GM15510 (cell line): ENCODE data around the gene CHAC2.

ENCODE experiments used
- POLR2A ChIP-seq: IDR thresholded peaks from 3 replicates; pipeline ENCODE4 v1.6.1; 2011; ENCODE audit warnings: borderline replicate concordance; ENCODE audit not compliant: insufficient read length; ENCODE audit errors: extremely low read depth

CHAC2 gene

DNA sequence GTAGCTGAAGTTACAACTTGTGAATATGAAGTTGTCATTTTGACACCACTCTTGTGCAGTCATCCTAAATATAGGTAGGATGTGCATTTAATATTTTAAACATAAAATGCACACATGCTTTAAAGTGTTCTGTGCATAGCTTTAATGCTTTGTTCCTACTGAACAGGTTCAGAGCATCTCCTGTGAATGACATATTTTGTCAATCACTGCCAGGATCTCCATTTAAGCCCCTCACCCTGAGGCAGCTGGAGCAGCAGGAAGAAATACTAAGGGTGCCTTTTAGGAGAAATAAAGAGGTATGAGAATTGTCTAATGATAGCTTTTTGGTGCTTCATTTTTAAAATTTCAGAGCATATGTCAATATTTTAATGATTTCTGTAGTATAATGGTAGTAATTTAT lies 33.9 kb downstream of the CHAC2 start:
- no peak for TF ChIP-seq POLR2A

DNA sequence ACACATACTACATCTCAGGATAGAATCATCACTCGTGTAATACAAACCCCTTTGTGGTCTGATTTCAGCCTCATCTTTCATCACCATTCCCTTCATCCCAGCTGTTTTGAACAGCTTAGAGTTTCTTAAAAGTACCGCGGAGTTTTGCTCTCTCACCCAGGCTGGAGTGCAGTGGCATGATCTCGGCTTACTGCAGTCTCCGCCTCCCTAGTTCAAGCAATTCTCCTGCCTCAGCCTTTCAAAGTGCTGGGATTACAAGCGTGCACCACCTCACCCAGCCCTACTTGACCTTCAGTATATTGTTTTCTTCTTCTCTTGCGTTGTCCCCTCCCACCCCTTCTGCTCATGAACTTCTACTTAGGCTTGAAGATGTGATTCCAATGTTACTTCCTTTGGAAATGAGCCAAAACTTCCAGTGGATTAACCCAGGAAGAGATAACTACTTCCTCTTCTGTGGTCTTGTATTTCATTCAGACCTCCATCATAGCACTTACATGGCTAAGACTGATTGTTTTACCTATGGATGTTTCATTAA lies 35.1 kb downstream of the CHAC2 start:
- TF ChIP-seq POLR2A = no peak

DNA sequence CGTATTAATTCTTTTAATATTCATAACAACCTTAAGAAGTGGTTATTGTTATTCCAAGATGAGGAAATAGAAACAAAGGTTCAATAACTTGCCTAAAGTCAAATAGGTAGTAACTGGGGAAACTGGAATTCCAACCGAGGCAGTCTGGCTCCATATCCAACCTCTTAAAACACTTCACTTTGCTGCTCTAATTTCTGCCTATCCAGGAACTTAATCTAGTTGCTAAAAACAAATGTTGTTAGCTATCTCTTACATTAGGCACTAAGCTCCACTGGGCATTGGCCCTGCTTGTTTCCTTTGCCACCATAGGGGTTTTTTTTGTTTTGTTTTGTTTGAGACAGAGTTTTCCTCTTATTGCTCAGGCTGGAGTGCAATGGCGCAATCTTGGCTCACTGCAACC lies 44.0 kb downstream of the CHAC2 start:
- TF ChIP-seq POLR2A = no peak

DNA sequence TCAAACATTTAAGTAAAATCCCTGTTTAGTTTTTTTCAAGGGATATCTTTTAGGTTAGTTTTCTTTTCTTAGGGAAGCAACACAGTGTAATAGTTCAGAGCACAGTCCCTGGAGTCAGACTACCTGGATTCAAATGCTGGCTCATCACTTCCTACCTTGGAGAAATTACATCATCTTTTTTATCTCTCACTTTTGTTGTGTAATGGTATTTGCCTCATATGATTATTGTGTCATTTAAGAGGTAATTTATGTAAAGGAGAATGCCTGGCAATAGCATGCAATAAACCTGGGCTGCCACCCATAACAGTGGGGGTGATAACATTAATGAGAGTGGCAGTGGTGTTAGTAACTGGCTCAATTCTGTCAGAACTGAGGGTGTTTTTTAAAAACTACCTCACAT lies 45.5 kb downstream of the CHAC2 start:
- no peak for TF ChIP-seq POLR2A

DNA sequence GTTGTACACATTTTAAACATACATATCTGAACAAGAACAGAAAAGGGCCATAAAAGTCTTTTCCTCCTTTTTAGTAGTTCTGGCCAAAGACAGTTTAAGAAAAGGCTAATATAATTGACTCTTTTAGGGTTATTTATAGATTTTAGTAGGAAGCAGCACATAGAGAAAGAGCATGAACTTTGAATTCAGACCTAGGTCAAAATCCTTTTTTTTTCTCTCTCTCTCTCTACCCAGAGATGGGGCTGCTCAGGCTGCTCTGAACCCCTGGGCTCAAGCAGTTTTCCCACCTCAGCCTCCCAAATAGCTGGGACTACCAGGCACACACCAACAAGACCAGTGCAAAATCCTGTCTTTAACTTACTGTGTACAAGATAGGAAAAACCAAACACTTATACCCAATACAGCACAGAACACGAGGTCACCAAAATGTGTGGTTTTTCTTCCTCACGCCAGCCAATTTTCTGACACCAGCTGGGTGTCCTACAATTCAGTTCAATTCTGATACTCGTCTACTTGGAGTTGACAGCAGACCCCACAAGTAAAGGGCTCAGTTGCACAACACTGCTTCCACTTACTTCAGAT lies 51.3 kb downstream of the CHAC2 start:
- TF ChIP-seq POLR2A = no peak

DNA sequence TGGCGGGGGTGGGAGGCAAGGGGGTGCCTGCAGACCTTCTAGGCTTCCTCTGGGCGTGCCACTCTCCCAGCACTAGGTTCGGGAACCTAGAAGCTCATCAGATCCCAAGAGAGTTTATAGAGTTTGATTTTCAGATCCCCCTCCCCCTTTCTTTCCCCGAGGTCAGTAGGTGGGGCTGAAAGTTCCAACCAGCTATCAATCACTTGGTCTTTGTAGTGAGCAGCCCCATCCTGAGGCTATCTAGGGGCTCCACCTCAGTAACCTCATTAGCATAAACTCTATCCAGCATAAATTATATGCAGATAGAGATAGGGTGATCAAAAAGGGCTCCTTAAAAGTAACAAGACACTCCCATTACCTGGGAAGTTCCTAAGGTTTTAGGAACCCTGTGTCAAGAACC lies 52.0 kb downstream of the CHAC2 start:
- no peak for TF ChIP-seq POLR2A

DNA sequence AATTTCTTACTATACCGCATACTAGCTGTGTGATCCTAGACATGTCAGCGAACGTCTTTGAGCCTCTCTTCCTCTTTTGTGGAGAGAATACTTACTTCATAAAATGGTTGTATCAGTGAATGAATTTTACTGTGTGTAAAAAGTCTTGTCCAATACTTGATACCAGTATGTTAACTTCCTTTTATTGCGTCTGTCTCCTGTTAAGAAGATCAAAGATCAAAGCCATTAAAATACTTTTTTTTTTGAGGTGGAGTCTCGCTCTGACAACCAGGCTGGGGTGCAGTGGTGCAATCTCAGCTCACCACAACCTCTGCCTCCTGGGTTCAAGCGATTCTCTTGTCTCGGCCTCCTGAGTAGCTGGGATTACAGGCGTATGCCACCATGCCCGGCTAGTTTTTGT lies 52.4 kb downstream of the CHAC2 start:
- TF ChIP-seq POLR2A = no peak

DNA sequence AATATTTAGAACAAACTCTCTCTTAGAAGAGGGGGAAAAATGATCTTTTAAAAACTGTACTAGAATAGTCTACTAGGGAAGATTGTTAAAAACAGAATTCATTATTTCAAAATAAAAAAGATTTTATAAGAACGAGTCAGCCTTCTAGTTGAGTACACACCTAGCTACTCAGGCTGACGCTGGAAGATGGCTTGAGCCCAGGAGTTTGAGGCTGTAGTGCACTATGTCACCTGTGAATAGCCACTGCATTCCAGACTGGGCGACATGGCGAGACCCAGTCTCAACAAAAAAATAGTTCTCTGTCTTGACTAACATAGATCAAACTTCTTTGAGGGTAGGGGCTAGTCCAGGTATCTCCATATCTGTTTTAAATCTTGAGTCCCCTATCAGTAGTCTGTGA lies 53.1 kb downstream of the CHAC2 start:
- TF ChIP-seq POLR2A = no peak

DNA sequence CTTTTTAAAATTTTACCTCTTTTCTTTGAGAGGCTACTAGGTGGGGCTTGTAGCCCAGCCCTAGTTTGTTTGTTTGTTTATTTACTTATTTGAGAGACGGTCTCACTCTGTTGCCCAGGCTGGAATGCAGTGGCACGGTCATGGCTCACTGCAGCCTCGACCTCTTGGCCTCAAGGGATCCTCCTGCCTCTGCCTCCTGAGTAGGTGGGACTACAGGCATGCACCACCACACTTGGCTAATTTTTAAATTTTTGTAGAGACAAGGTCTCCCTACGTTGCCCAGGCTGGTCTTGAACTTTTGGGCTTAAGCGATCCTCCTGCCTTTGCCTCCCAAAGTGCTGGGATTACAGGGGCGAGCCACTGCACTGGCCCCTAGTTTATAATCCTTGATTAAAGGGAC lies 54.2 kb downstream of the CHAC2 start:
- no peak for TF ChIP-seq POLR2A
